A549 (cell line): Measurements from ENCODE around the gene PAK4. TPM values are rescaled to one million over a fixed set of nuclear protein-coding genes. Genes with fewer than 3 reads are reported as not detected.

Experiments used
- ATAC-seq, 2 experiments: fragments of 200-7000 bp in 1 of 2; fragments of >200 bp in 1 of 2; cut with Nextera tagmentation in 1 of 2; cut with Tn5 transposase in 1 of 2; 3 replicates each; pipeline versions ENCODE4 v1.8.0 to v1.9.1; 2018 to 2020; ENCODE audit warnings: mild to moderate bottlenecking in 1 of 2, moderate library complexity in 1 of 2
- CTCF ChIA-PET: fragments of 300-600 bp; sonication (Branson Sonifier 250); formaldehyde crosslinking; extraction: SDS; loops from one replicate; lab custom pipeline; 2021; ENCODE audit warnings: antibody characterized with exemption, inconsistent platforms; lab: Yijun Ruan, JAX
- POLR2A ChIA-PET: fragments of 350-600 bp; formaldehyde crosslinking; extraction: SDS; loops from one replicate; lab custom pipeline; 2021; ENCODE audit warnings: antibody characterized with exemption, inconsistent platforms; lab: Yijun Ruan, JAX
- DNase-seq, 2 experiments: peaks; one replicate each; pipeline versions ENCODE4 v3.0.0 to v3.0.0-alpha.2; 2011 to 2016; ENCODE audit warnings: low read depth in 1 of 2, low spot score in 1 of 2
- FAIRE-seq: peaks from 2 replicates; lab custom pipeline; 2011; peaks lifted over from hg19 to GRCh38; lab: Jason Lieb, UNC
- H3K27ac ChIP-seq, 2 experiments: fragments of >200 bp; sonication (Bioruptor Twin); formaldehyde crosslinking; 3 replicates each; pipeline ENCODE4 v1.5.1; 2016 to 2017
- H3K4me1 ChIP-seq: fragments of >200 bp; sonication (Bioruptor Twin); formaldehyde crosslinking; 3 replicates; pipeline ENCODE4 v1.6.1; 2016
- H3K4me2 ChIP-seq: fragments of >200 bp; sonication (Bioruptor Twin); formaldehyde crosslinking; 3 replicates; pipeline ENCODE4 v1.6.1; 2016
- H3K4me3 ChIP-seq: fragments of >200 bp; sonication (Bioruptor Twin); formaldehyde crosslinking; 3 replicates; pipeline ENCODE4 v1.5.1; 2016
- H3K9me3 ChIP-seq: fragments of >200 bp; sonication (Bioruptor Twin); formaldehyde crosslinking; 3 replicates; pipeline ENCODE4 v1.6.1; 2016
- BHLHE40 ChIP-seq: IDR thresholded peaks from 2 replicates; pipeline ENCODE4 v1.6.1; 2012; ENCODE audit warnings: low read depth, low read length, inconsistent platforms
- CBX2 ChIP-seq: fragments of 200-600 bp; sonication (generic); IDR thresholded peaks from 2 replicates; pipeline ENCODE4 v1.6.1; 2016; ENCODE audit warnings: low read depth, mild to moderate bottlenecking, borderline replicate concordance
- CBX8 ChIP-seq: fragments of 200-600 bp; sonication (generic); IDR thresholded peaks from 2 replicates; pipeline ENCODE4 v1.6.1; 2016
- CEBPB ChIP-seq, 2 experiments: fragments of >200 bp in 1 of 2; sonication (Bioruptor Twin) in 1 of 2; formaldehyde crosslinking in 1 of 2; IDR thresholded peaks; 2 replicates each; pipeline ENCODE4 v1.6.1; 2012 to 2016
- E2F6 ChIP-seq: IDR thresholded peaks from 2 replicates; pipeline ENCODE4 v1.6.1; 2012; ENCODE audit warnings: low read depth, borderline replicate concordance
- FOSL2 ChIP-seq, 2 experiments: fragments of 450-650 bp in 1 of 2; fragments of >200 bp in 1 of 2; sonication (Bioruptor Twin) in 1 of 2; formaldehyde crosslinking; IDR thresholded peaks; 2 replicates each; pipeline versions ENCODE4 v1.5.0 to v1.6.1; 2016 to 2020; ENCODE audit warnings: mild to moderate bottlenecking in 1 of 2, moderate library complexity in 1 of 2
- HEYL ChIP-seq: fragments of 250-450 bp; sonication (Bioruptor Pico); IDR thresholded peaks from 2 replicates; pipeline ENCODE4 v1.8.0; 2021; ENCODE audit warnings: mild to moderate bottlenecking, moderate library complexity
- HOXB5 ChIP-seq: fragments of 250-450 bp; sonication (Bioruptor Pico); IDR thresholded peaks from 2 replicates; pipeline ENCODE4 v1.5.0; 2020; ENCODE audit warnings: mild to moderate bottlenecking, moderate library complexity
- JUNB ChIP-seq: fragments of >200 bp; sonication (Bioruptor Twin); formaldehyde crosslinking; IDR thresholded peaks from 2 replicates; pipeline ENCODE4 v1.6.1; 2016
- MAFK ChIP-seq: fragments of 450-650 bp; IDR thresholded peaks from 2 replicates; pipeline ENCODE4 v1.6.1; 2014; ENCODE audit not compliant: partially characterized antibody
- MAZ ChIP-seq: fragments of 150-350 bp; IDR thresholded peaks from 2 replicates; pipeline ENCODE4 v1.6.1; 2014; ENCODE audit warnings: antibody characterized with exemption, low read depth, low read length, borderline replicate concordance
- NR3C1 ChIP-seq: fragments of >200 bp; sonication (Bioruptor Twin); formaldehyde crosslinking; IDR thresholded peaks from 3 replicates; pipeline ENCODE4 v1.6.1; 2017
- PBX3 ChIP-seq: IDR thresholded peaks from 2 replicates; pipeline ENCODE4 v1.6.1; 2012
- POLR2A ChIP-seq: IDR thresholded peaks from 2 replicates; pipeline ENCODE4 v1.6.1; 2012; ENCODE audit warnings: mild to moderate bottlenecking, low read length
- POLR2AphosphoS2 ChIP-seq: conservative IDR thresholded peaks from 2 replicates; pipeline ENCODE4 v1.6.1; 2012; ENCODE audit warnings: low read length, improper control_type of control experiment, inconsistent platforms
- RCOR1 ChIP-seq: fragments of 150-350 bp; IDR thresholded peaks from 2 replicates; pipeline ENCODE4 v1.6.1; 2014; ENCODE audit warnings: antibody characterized with exemption, low read length, low read depth
- ZSCAN20 ChIP-seq: fragments of 250-450 bp; sonication (Bioruptor Pico); IDR thresholded peaks from 2 replicates; pipeline ENCODE4 v1.8.0; 2022; ENCODE audit warnings: mild to moderate bottlenecking, moderate library complexity
- WGBS: methylation state at CpG from one replicate; pipeline ENCODE4 v1.1.6; 2017; ENCODE audit errors: missing lambda C conversion rate; 5-methylcytosine and 5-hydroxymethylcytosine counted together
- polyA plus RNA-seq, 4 experiments: library from polyadenylated mRNA; depleted of rRNA in 3 of 4; stranded (reverse); fragments of >200 nt; fragmentation: RNase III in 1 of 4; extraction: RNeasy Plus Mini Kit Qiagen cat#74134 plus additional on column Dnase treatment in 1 of 4; gene quantifications; 2 replicates in 3 of 4; 3 replicates in 1 of 4; pipeline ENCODE4 v1.2.3, GENCODE V29; 2011 to 2017
- TF ChIP-seq, protein P1 (sequence below): fragments of >200 bp; sonication (Bioruptor Twin); formaldehyde crosslinking; IDR thresholded peaks from 2 replicates; pipeline ENCODE4 v1.6.1; 2016
- TF ChIP-seq, protein P2 (sequence below): fragments of >200 bp; sonication (Bioruptor Twin); formaldehyde crosslinking; IDR thresholded peaks from 3 replicates; pipeline ENCODE4 v1.6.1; 2016

PAK4 gene
- polyA plus RNA-seq, 2 of the 4 experiments (the other 2 are of a cell fraction), result 42.9 to 84.2 TPM

DNA sequence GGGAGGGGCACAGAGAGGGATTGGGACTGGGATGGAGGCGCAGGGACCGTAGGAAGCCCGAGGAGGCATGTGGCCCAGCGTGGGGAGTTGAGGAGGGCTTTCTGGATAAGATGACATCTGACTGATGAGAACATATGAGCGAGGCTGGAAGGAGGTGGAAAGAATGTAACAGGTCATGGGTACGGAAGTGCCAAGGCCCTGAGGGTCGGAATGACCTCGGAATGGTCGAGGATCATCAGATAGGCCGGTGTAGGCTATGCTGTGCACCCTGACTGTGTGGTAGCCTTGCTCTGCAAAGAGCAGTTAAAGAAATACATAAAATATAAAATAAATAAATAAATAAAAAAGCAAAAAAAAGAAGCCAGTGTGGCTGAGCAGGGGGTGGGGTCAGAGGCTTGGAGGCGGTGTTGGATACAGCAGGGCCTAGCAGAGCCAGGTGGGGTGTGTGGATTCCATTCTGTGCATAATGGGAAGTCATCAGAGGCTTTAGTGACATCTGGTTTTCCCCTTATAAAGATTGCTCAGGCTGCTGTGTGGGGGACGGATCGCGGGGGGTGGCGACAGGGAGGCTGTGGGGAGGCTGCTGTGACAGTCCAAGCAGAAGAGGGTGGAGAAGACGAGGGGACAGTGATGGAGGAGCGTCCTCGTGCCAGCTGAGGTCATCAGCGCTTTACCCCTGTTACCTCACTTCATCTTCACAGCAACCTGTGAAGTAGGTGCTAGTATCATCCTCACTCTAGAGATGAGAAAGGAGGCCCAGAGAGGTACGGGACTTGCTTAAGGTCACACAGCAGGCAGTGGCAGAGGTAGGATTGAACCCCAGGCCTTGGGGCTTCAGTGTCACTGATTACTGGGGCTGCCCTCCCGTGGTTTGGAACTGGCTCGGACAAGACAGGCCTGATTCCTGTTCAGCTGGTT, 5.0 kb downstream of the PAK4 start (continued):
- TF ChIP-seq, protein P1, sequence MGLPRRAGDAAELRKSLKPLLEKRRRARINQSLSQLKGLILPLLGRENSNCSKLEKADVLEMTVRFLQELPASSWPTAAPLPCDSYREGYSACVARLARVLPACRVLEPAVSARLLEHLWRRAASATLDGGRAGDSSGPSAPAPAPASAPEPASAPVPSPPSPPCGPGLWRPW, result no peak
- TF ChIP-seq, all 56 proteins: peak for 2

DNA sequence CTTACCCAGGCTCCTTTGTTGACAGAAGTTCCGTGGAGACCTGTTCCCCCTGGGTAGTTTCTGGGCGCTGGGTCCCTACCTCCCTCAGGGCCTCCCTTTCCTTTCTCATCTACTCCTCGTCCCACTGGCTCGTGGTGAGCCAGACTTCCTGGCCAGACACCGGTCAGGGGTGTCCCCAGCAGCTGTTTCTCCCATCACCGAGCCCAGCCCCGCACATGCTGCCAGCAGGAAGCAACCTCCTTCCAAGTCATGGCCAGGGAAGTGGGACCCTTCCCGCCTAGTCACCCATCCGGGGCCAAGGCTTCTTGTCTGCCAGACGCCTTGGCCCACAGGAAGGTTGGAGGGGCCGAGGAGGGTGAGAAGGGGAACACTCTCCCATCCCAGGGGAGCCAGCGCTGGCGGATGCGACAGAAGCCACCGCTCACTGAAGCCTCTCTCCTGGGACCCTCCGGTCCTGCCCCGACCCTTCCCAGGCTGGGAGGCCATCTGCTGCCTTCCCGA, 5.7 kb downstream of the PAK4 start:
- FAIRE-seq, result no peak
- POLR2A ChIA-PET, result no interaction called here
- CTCF ChIA-PET, result interaction anchor here (0.7 to 2.5 kb wide), 8 partner anchors 9 to 197 kb away, joined by 3 to 22 read pairs (median 7); no protein-coding TSS in a partner anchor

DNA sequence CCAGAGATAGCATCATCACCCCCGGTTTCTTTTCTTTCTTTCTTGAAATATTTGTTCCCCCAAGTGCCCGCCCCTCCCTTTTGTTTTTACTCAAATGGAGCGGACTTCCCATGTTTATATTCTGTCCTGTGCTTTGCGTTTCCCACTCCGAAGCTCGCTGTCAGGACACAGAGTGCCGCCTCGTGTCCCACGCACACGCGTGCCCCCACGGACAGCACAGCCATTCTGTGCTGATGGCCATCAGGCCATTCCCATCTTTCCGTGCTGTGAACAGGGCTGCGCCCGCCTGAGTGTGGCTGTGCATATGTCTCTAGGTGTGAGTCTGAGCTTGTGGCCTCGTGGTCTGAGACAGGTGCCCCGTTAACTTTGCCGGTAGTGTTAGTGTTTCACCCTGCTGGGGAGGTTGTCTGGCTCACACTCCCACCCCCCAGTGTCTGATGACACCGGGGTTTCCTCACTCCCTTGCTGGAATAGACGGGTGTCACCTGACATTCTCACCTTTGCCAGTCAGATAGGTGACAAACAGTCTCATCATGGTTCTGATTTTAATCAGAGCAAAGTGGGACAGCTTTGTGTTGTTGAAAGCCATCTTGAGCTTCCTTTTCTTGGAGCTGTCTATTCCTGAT, 6.9 kb downstream of the PAK4 start:
- ChIA-PET POLR2A (interaction anchor here (0.6 kb wide), 1 partner anchor 13 kb away, joined by 11 read pairs; no protein-coding TSS in a partner anchor), CTCF (interaction anchor here (1.0 to 2.5 kb wide), 10 partner anchors 10 to 196 kb away, joined by 4 to 22 read pairs (median 7); no protein-coding TSS in a partner anchor)
- WGBS, result 84% methylated on average over 20 of the region's 20 CpGs
- DNase-seq, result no peak
- Histone ChIP-seq H3K4me3 (no peak overlapping the region), H3K4me1 (peaks cover 53% of the 10 kb centered on the region), H3K27ac (0 out of 6 replicates have a peak overlapping the region, but pooled peaks of 1 of the 2 experiments have one; percentile 1), H3K4me2 (no peak overlapping the region), H3K9me3 (no peaks in the 10 kb centered on the region)
- TF ChIP-seq BHLHE40 (no peak), E2F6 (no peak), MAZ (no peak), RCOR1 (no peak), FOSL2 (IDR thresholded peaks at IDR 0.05) (no peak), FOSL2 (CRISPR knock-in tag; IDR thresholded peaks at IDR 0.05) (no peak), ZSCAN20 (CRISPR knock-in tag) (no peak), CBX2 (no peak), JUNB (no peak), NR3C1 (no peak), PBX3 (no peak), CEBPB (IDR thresholded peaks at IDR 0.05) (no peak), CBX8 (no peak), POLR2A (no peak)
- TF ChIP-seq, protein P2, sequence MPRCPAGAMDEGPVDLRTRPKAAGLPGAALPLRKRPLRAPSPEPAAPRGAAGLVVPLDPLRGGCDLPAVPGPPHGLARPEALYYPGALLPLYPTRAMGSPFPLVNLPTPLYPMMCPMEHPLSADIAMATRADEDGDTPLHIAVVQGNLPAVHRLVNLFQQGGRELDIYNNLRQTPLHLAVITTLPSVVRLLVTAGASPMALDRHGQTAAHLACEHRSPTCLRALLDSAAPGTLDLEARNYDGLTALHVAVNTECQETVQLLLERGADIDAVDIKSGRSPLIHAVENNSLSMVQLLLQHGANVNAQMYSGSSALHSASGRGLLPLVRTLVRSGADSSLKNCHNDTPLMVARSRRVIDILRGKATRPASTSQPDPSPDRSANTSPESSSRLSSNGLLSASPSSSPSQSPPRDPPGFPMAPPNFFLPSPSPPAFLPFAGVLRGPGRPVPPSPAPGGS, result no peak
- ATAC-seq, result no peak
- peak; percentile 94 for FAIRE-seq

More for the DNA sequence above, 5.7 kb downstream of the PAK4 start:
- H3K4me3 ChIP-seq, result no peak overlapping the region
- no peak overlapping the region for H3K4me2 ChIP-seq
- no peak for DNase-seq
- WGBS, result 90% methylated on average over 18 of the region's 18 CpGs
- no peak for ATAC-seq
- TF ChIP-seq JUNB (no peak), HOXB5 (no peak), MAFK (no peak), POLR2AphosphoS2 (no peak), HEYL (no peak)
- no peaks in the 10 kb centered on the region for H3K9me3 ChIP-seq
- 0 out of 6 replicates have a peak overlapping the region, but pooled peaks of 1 of the 2 experiments have one; percentile 3 for H3K27ac ChIP-seq
- H3K4me1 ChIP-seq, result peaks cover 46% of the 10 kb centered on the region
